RWPE2 (cell line): ENCODE measurements around the gene TMEM135.
"Not testable (repeated sequence)": the region's sequence is repeated elsewhere in the genome, so short reads cannot be mapped to it uniquely, and the experiment has no call there.

ENCODE experiments used
- ATAC-seq: fragments of 200-7000 bp; cut with Tn5 transposase; 3 replicates; pipeline ENCODE4 v1.9.1; 2021; ENCODE audit warnings: low read depth
- DNase-seq: peaks from one replicate; pipeline ENCODE4 v3.0.0-alpha.2; 2020; ENCODE audit warnings: low spot score
- H3K27ac ChIP-seq: fragments of 450-650 bp; 2 replicates; pipeline ENCODE4 v1.5.1; 2017; ENCODE audit warnings: mild to moderate bottlenecking; ENCODE audit not compliant: poor library complexity, severe bottlenecking
- H3K27me3 ChIP-seq: fragments of 250-450 bp; sonication (Bioruptor Pico); 2 replicates; pipeline ENCODE4 v1.5.1; 2021; ENCODE audit warnings: mild to moderate bottlenecking, moderate library complexity; ENCODE audit not compliant: insufficient read depth, poor library complexity, severe bottlenecking
- H3K36me3 ChIP-seq: fragments of 250-450 bp; sonication (Bioruptor Pico); 2 replicates; pipeline ENCODE4 v1.5.1; 2020; ENCODE audit warnings: low read depth, mild to moderate bottlenecking, moderate library complexity
- H3K4me1 ChIP-seq: fragments of 250-450 bp; sonication (Bioruptor Pico); 2 replicates; pipeline ENCODE4 v1.5.1; 2021; ENCODE audit warnings: mild to moderate bottlenecking, moderate library complexity; ENCODE audit not compliant: insufficient read depth, poor library complexity, severe bottlenecking
- H3K4me3 ChIP-seq: fragments of 250-450 bp; sonication (Bioruptor Pico); 2 replicates; pipeline ENCODE4 v1.5.1; 2021; ENCODE audit warnings: mild to moderate bottlenecking, moderate library complexity; ENCODE audit not compliant: severe bottlenecking
- H3K9me3 ChIP-seq: fragments of 250-450 bp; sonication (Bioruptor Pico); 2 replicates; pipeline ENCODE4 v1.5.1; 2021; ENCODE audit warnings: mild to moderate bottlenecking, moderate library complexity; ENCODE audit not compliant: severe bottlenecking
- CTCF ChIP-seq: fragments of 450-650 bp; IDR thresholded peaks from one replicate; pipeline ENCODE4 v1.5.1; 2017; ENCODE audit warnings: mild to moderate bottlenecking, moderate library complexity; ENCODE audit not compliant: poor library complexity, severe bottlenecking

Gene TMEM135

GRCh38 chr11:87265979-87266378 is 228.2 kb downstream of the TMEM135 start:
- DNase-seq (no peak), ATAC-seq (no peak)
- Histone ChIP-seq H3K27me3 (no peaks in the 10 kb centered on the region), H3K36me3 (no peaks in the 10 kb centered on the region), H3K4me1 (peaks cover 10% of the 10 kb centered on the region), H3K27ac (no peak overlapping the region), H3K4me3 (no peak overlapping the region), H3K9me3 (no peaks in the 10 kb centered on the region)
- TF ChIP-seq CTCF = no peak

GRCh38 chr11:87266751-87267150 is 229.0 kb downstream of the TMEM135 start:
- H3K4me1 ChIP-seq = peaks cover 10% of the 10 kb centered on the region
- no peaks in the 10 kb centered on the region for H3K36me3 ChIP-seq
- DNase-seq = no peak
- H3K9me3 ChIP-seq = no peaks in the 10 kb centered on the region
- no peak for TF ChIP-seq CTCF
- H3K27me3 ChIP-seq = no peaks in the 10 kb centered on the region
- H3K4me3 ChIP-seq = no peak overlapping the region
- H3K27ac ChIP-seq = no peak overlapping the region
- no peak for ATAC-seq

GRCh38 chr11:87271951-87272350 is 234.2 kb downstream of the TMEM135 start:
- H3K9me3 ChIP-seq, H3K4me1 ChIP-seq, H3K4me3 ChIP-seq, H3K36me3 ChIP-seq, H3K27me3 ChIP-seq, H3K27ac ChIP-seq, ATAC-seq, DNase-seq: not testable (repeated sequence)

GRCh38 chr11:87275176-87275575 is 237.4 kb downstream of the TMEM135 start:
- TF ChIP-seq CTCF = no peak
- no peak overlapping the region for H3K4me3 ChIP-seq
- H3K36me3 ChIP-seq = no peaks in the 10 kb centered on the region
- H3K4me1 ChIP-seq = peaks cover 4% of the 10 kb centered on the region
- H3K27ac ChIP-seq = no peak overlapping the region
- no peaks in the 10 kb centered on the region for H3K27me3 ChIP-seq
- H3K9me3 ChIP-seq = no peaks in the 10 kb centered on the region
- ATAC-seq (no peak), DNase-seq (no peak)

- ATAC-seq = no peak
These were observed 242.4 kb downstream of the TMEM135 start for GRCh38 chr11:87280143-87280542.

More at GRCh38 chr11:87280143-87280542, 242.4 kb downstream of the TMEM135 start:
- no peaks in the 10 kb centered on the region for H3K27me3 ChIP-seq
- no peaks in the 10 kb centered on the region for H3K36me3 ChIP-seq
- DNase-seq = no peak
- no peak overlapping the region for H3K27ac ChIP-seq
- H3K4me3 ChIP-seq = no peak overlapping the region
- no peaks in the 10 kb centered on the region for H3K9me3 ChIP-seq
- H3K4me1 ChIP-seq = peaks cover 7% of the 10 kb centered on the region
- TF ChIP-seq CTCF = no peak
